ENCODE data around the gene CFAP45.

DNA sequence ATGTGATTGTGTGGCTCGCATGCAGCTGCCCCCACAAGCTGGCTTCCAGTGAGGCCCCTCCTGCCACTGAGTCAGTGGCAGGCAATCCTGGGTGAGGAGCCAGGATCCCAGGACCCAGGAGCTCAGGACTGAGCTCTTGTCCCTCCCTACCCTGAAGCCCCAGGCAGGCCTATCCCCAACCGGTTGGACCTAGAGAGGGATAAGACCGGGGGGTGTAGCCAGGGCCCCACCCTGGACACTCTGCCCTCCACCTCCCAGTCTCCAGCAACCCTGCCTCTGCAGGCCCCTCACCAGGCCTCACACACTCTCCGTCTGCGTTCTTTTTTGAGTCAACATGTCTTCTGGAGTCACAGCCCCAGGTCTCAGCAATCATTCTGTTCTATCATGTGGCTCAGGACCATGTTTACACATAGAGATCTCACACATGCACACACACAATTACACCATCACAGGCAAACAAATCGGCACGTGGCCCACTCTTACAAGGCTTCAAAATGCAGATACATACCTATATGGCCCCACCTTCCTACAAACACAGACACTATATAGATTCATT lies 40.1 kb downstream of the CFAP45 start:
- TF ChIP-seq, protein P1, sequence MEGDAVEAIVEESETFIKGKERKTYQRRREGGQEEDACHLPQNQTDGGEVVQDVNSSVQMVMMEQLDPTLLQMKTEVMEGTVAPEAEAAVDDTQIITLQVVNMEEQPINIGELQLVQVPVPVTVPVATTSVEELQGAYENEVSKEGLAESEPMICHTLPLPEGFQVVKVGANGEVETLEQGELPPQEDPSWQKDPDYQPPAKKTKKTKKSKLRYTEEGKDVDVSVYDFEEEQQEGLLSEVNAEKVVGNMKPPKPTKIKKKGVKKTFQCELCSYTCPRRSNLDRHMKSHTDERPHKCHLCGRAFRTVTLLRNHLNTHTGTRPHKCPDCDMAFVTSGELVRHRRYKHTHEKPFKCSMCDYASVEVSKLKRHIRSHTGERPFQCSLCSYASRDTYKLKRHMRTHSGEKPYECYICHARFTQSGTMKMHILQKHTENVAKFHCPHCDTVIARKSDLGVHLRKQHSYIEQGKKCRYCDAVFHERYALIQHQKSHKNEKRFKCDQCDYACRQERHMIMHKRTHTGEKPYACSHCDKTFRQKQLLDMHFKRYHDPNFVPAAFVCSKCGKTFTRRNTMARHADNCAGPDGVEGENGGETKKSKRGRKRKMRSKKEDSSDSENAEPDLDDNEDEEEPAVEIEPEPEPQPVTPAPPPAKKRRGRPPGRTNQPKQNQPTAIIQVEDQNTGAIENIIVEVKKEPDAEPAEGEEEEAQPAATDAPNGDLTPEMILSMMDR (conservative IDR thresholded peaks at IDR 0.05; ENCODE audit: low read depth in 2 of 2) = no peak
- TF ChIP-seq, protein P2, sequence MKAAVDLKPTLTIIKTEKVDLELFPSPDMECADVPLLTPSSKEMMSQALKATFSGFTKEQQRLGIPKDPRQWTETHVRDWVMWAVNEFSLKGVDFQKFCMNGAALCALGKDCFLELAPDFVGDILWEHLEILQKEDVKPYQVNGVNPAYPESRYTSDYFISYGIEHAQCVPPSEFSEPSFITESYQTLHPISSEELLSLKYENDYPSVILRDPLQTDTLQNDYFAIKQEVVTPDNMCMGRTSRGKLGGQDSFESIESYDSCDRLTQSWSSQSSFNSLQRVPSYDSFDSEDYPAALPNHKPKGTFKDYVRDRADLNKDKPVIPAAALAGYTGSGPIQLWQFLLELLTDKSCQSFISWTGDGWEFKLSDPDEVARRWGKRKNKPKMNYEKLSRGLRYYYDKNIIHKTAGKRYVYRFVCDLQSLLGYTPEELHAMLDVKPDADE (IDR thresholded peaks at IDR 0.05) = no peak
- TF ChIP-seq POLR2AphosphoS5 (IDR thresholded peaks at IDR 0.05; ENCODE audit: low read depth) (no peak), JUNB (IDR thresholded peaks at IDR 0.05; ENCODE audit: unreplicated experiment) (no peak), EZH2phosphoT487 (IDR thresholded peaks at IDR 0.05; ENCODE audit: unreplicated experiment) (no peak), EZH2 (IDR thresholded peaks at IDR 0.05; ENCODE audit: low read depth, unreplicated experiment) (no peak)

Data from GM23338 (cell line).